Measurements from ENCODE around the gene PIK3R4.

Gene PIK3R4

GRCh38 chr3:130661140-130661891 lies 85.3 kb downstream of the PIK3R4 start:
- in situ Hi-C loops (cut with MboI; ENCODE audit: low sequenced_read_pairs): no loop called here
- H3K36me3 ChIP-seq (replicated peaks): no peaks in the 10 kb centered on the region
- no peaks in the 10 kb centered on the region for H3K4me1 ChIP-seq
- no peak overlapping the region for H3K4me3 ChIP-seq
- DNase-seq (ENCODE audit: low spot score in 2 of 2): no peak
- no peaks in the 10 kb centered on the region for H3K27me3 ChIP-seq (ENCODE audit: low read depth)
- H3K9me3 ChIP-seq: no peaks in the 10 kb centered on the region

- DNase-seq (ENCODE audit: low spot score in 2 of 2): no peak
- H3K36me3 ChIP-seq (replicated peaks): no peaks in the 10 kb centered on the region
- in situ Hi-C loops (cut with MboI; ENCODE audit: low sequenced_read_pairs): no loop called here
- no peaks in the 10 kb centered on the region for H3K9me3 ChIP-seq
- H3K27me3 ChIP-seq (ENCODE audit: low read depth): no peaks in the 10 kb centered on the region
- no peak overlapping the region for H3K4me3 ChIP-seq
- no peaks in the 10 kb centered on the region for H3K4me1 ChIP-seq
These were observed 86.7 kb downstream of the PIK3R4 start for GRCh38 chr3:130659911-130660310.

DNA sequence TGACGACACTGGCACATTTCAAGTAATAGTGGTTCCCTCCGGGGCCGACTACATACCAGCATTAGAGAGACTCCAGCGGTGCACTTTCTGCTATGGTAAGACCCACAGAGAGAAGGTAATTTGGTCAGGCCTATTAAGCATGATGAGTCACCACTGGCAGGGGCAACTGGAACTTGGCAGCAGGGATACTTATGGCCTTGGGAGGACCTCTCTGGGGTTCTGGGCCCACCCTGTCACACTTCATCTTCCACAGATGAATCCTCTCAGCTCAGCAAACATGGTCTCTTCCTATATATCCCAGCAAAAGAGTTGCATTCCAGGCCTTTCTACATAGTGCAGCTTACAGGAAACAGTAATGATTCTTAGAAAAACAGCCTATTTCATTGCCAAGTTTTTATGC lies 88.0 kb downstream of the PIK3R4 start:
- no peaks in the 10 kb centered on the region for H3K36me3 ChIP-seq (replicated peaks)
- H3K4me3 ChIP-seq: no peak overlapping the region
- no peaks in the 10 kb centered on the region for H3K27me3 ChIP-seq (ENCODE audit: low read depth)
- no peak for DNase-seq (ENCODE audit: low spot score in 2 of 2)
- no peaks in the 10 kb centered on the region for H3K4me1 ChIP-seq
- no peaks in the 10 kb centered on the region for H3K9me3 ChIP-seq
- in situ Hi-C loops (cut with MboI; ENCODE audit: low sequenced_read_pairs): no loop called here

- H3K9me3 ChIP-seq: no peaks in the 10 kb centered on the region
- no peaks in the 10 kb centered on the region for H3K27me3 ChIP-seq (ENCODE audit: low read depth)
- DNase-seq (ENCODE audit: low spot score in 2 of 2): no peak
- no peak overlapping the region for H3K4me3 ChIP-seq
- H3K4me1 ChIP-seq: no peaks in the 10 kb centered on the region
- no peaks in the 10 kb centered on the region for H3K36me3 ChIP-seq (replicated peaks)
- in situ Hi-C loops (cut with MboI; ENCODE audit: low sequenced_read_pairs): no loop called here
These were observed 90.0 kb downstream of the PIK3R4 start for GRCh38 chr3:130656627-130657026.

GRCh38 chr3:130654921-130655320 lies 91.7 kb downstream of the PIK3R4 start:
- H3K4me1 ChIP-seq: no peaks in the 10 kb centered on the region
- in situ Hi-C loops (cut with MboI; ENCODE audit: low sequenced_read_pairs): no loop called here
- no peaks in the 10 kb centered on the region for H3K27me3 ChIP-seq (ENCODE audit: low read depth)
- H3K4me3 ChIP-seq: no peak overlapping the region
- DNase-seq (ENCODE audit: low spot score in 2 of 2): no peak
- H3K9me3 ChIP-seq: no peaks in the 10 kb centered on the region
- H3K36me3 ChIP-seq (replicated peaks): no peaks in the 10 kb centered on the region

DNA sequence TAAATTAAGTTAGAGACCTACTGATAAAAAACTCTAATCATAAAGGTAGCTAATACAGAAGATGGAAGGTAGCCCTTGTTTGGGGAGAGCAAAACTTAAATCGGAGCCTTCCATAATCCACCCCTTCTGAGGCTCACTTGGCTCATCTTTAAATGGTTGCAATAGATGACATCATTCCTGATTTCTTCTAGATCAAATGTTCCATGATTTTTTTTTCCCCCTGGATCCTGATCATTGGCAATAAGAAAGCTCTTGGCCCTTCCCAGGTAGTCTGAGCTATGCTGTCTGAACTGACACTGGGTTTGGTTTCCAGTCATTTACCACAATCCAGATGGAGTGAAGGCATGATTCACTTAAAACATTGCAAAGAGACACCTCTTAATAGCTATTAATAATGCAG lies 92.5 kb downstream of the PIK3R4 start:
- no peak overlapping the region for H3K4me3 ChIP-seq
- in situ Hi-C loops (cut with MboI; ENCODE audit: low sequenced_read_pairs): no loop called here
- no peak for DNase-seq (ENCODE audit: low spot score in 2 of 2)
- no peaks in the 10 kb centered on the region for H3K27me3 ChIP-seq (ENCODE audit: low read depth)
- H3K4me1 ChIP-seq: no peaks in the 10 kb centered on the region
- no peaks in the 10 kb centered on the region for H3K9me3 ChIP-seq
- no peaks in the 10 kb centered on the region for H3K36me3 ChIP-seq (replicated peaks)

DNA sequence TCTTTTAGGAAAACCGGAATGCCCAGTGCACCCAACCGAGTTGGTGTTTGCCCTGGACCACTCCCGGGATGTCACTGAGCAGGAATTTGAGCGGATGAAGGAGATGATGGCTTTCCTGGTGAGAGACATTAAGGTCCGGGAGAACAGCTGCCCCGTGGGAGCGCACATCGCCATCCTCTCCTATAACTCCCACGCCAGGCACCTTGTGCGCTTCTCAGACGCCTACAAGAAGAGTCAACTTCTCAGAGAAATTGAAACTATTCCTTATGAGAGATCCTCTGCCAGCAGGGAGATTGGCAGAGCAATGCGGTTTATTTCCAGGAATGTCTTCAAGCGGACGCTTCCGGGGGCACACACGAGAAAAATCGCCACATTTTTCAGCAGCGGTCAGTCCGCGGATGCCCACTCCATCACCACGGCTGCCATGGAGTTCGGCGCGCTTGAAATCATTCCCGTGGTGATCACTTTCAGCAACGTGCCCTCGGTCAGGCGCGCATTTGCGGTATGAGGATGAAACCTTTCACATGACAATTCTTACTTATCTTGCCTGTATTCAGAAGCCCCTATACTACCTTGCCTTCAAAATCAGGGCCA lies 97.5 kb downstream of the PIK3R4 start:
- H3K9me3 ChIP-seq: no peaks in the 10 kb centered on the region
- in situ Hi-C loops (cut with MboI; ENCODE audit: low sequenced_read_pairs): no loop called here
- H3K4me1 ChIP-seq: no peaks in the 10 kb centered on the region
- DNase-seq (ENCODE audit: low spot score in 2 of 2): no peak
- H3K27me3 ChIP-seq (ENCODE audit: low read depth): no peaks in the 10 kb centered on the region
- no peaks in the 10 kb centered on the region for H3K36me3 ChIP-seq (replicated peaks)
- no peak overlapping the region for H3K4me3 ChIP-seq

DNA sequence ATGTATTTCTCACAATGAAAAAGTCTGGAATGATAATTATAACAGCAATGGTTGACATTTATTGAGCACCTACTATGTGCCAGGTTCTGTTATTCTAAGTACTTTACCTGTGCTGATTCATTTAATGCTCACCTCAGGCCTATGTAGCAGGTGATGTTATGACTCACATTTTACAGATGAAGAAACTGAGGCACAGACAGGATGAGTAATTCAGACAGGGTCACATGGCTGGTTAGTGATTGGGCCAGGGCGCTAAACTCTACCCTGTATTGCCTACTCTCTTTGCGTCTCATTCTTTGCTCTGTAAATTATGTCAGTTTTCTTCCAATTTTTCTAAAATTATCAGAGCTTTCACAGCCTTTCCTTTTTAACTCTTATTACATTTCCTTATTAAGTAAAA lies 98.3 kb downstream of the PIK3R4 start:
- Histone ChIP-seq H3K4me3 (no peak overlapping the region), H3K36me3 (replicated peaks) (no peaks in the 10 kb centered on the region), H3K27me3 (ENCODE audit: low read depth) (no peaks in the 10 kb centered on the region), H3K4me1 (no peaks in the 10 kb centered on the region), H3K9me3 (no peaks in the 10 kb centered on the region)
- no peak for DNase-seq (ENCODE audit: low spot score in 2 of 2)
- in situ Hi-C loops (cut with MboI; ENCODE audit: low sequenced_read_pairs): no loop called here

- no peaks in the 10 kb centered on the region for H3K36me3 ChIP-seq (replicated peaks)
- DNase-seq (ENCODE audit: low spot score in 2 of 2): no peak
- H3K4me1 ChIP-seq: no peaks in the 10 kb centered on the region
- in situ Hi-C loops (cut with MboI; ENCODE audit: low sequenced_read_pairs): no loop called here
- H3K27me3 ChIP-seq (ENCODE audit: low read depth): no peaks in the 10 kb centered on the region
- no peak overlapping the region for H3K4me3 ChIP-seq
- no peaks in the 10 kb centered on the region for H3K9me3 ChIP-seq
These were observed 101.4 kb downstream of the PIK3R4 start for GRCh38 chr3:130645261-130645660.

DNA sequence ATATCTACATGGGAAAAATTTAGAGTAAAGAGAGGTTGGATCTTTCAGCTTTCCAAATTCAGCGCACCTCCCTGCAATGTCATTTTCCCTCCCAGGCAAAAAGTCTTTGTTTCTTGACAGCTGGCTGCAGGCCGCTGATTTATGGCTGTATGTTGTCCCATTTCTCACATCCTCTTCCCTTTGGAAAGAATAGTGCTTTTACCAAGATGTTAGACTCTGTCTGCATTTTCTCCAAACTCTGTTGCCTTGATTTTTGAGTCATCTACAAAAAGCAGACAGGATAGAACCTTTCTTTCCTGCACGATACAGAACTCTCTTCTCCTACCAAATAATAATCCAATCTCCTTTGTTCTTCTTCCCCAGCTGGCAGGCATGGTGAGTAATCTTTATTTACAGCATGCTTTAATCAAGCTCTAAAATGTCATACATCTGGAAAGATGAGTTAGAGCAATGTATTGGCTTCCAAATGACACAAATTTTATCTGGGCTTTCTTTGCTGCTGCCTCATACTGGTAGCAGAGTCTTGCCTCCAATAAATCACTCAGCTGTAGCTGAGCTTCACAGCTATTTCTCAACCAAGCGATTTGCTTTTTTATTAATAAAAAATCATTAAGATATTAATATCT lies 101.9 kb downstream of the PIK3R4 start:
- no peaks in the 10 kb centered on the region for H3K36me3 ChIP-seq (replicated peaks)
- H3K27me3 ChIP-seq (ENCODE audit: low read depth): no peaks in the 10 kb centered on the region
- in situ Hi-C loops (cut with MboI; ENCODE audit: low sequenced_read_pairs): no loop called here
- H3K9me3 ChIP-seq: no peaks in the 10 kb centered on the region
- H3K4me3 ChIP-seq: no peak overlapping the region
- H3K4me1 ChIP-seq: no peaks in the 10 kb centered on the region
- no peak for DNase-seq (ENCODE audit: low spot score in 2 of 2)

GRCh38 chr3:130640027-130640426 lies 106.6 kb downstream of the PIK3R4 start:
- no peaks in the 10 kb centered on the region for H3K36me3 ChIP-seq (replicated peaks)
- DNase-seq (ENCODE audit: low spot score in 2 of 2): no peak
- no peaks in the 10 kb centered on the region for H3K9me3 ChIP-seq
- in situ Hi-C loops (cut with MboI; ENCODE audit: low sequenced_read_pairs): no loop called here
- no peak overlapping the region for H3K4me3 ChIP-seq
- H3K4me1 ChIP-seq: no peaks in the 10 kb centered on the region
- no peaks in the 10 kb centered on the region for H3K27me3 ChIP-seq (ENCODE audit: low read depth)

- in situ Hi-C loops (cut with MboI; ENCODE audit: low sequenced_read_pairs): no loop called here
- Histone ChIP-seq H3K4me3 (no peak overlapping the region), H3K36me3 (replicated peaks) (no peaks in the 10 kb centered on the region), H3K4me1 (no peaks in the 10 kb centered on the region), H3K27me3 (ENCODE audit: low read depth) (no peaks in the 10 kb centered on the region), H3K9me3 (no peaks in the 10 kb centered on the region)
- no peak for DNase-seq (ENCODE audit: low spot score in 2 of 2)
These were observed 110.0 kb downstream of the PIK3R4 start for GRCh38 chr3:130636480-130637234.

DNA sequence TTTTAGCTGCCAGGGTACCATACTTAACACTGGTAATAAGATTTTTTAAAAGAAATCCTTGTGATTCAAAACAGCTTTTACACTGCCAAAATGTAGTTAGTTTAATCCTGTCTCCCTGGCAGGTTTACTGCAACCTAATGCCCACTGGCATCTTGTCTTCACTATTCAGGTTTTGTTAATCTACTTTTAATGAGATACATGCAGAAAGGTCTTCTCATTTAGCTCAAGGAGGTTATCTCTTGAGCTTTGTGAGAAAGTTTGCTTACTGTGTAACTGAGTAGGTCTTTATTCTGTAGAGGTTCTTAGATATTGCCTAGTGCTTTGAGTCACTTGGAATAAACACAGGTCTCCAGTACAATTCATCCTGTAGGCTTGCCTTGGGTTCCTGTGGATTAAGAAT lies 110.7 kb downstream of the PIK3R4 start:
- no peak for DNase-seq (ENCODE audit: low spot score in 2 of 2)
- in situ Hi-C loops (cut with MboI; ENCODE audit: low sequenced_read_pairs): no loop called here
- H3K36me3 ChIP-seq (replicated peaks): no peaks in the 10 kb centered on the region
- H3K4me1 ChIP-seq: no peaks in the 10 kb centered on the region
- H3K4me3 ChIP-seq: no peak overlapping the region
- no peaks in the 10 kb centered on the region for H3K27me3 ChIP-seq (ENCODE audit: low read depth)
- no peaks in the 10 kb centered on the region for H3K9me3 ChIP-seq

- in situ Hi-C loops (cut with MboI; ENCODE audit: low sequenced_read_pairs): no loop called here
- H3K4me3 ChIP-seq: no peak overlapping the region
- DNase-seq (ENCODE audit: low spot score in 2 of 2): no peak
- H3K4me1 ChIP-seq: no peaks in the 10 kb centered on the region
- H3K36me3 ChIP-seq (replicated peaks): no peaks in the 10 kb centered on the region
- H3K27me3 ChIP-seq (ENCODE audit: low read depth): no peaks in the 10 kb centered on the region
- H3K9me3 ChIP-seq: no peaks in the 10 kb centered on the region
These were observed 111.3 kb downstream of the PIK3R4 start for GRCh38 chr3:130635285-130635684.

Data from HAP-1 (cell line).